Suppressor macrophage (primary cell): ENCODE results near the gene DOCK7.

Experiments
- DNase-seq, 4 experiments: peaks; one replicate each; pipeline ENCODE4 v3.0.0-alpha.2; 2020 to 2022

DOCK7 gene

DNA sequence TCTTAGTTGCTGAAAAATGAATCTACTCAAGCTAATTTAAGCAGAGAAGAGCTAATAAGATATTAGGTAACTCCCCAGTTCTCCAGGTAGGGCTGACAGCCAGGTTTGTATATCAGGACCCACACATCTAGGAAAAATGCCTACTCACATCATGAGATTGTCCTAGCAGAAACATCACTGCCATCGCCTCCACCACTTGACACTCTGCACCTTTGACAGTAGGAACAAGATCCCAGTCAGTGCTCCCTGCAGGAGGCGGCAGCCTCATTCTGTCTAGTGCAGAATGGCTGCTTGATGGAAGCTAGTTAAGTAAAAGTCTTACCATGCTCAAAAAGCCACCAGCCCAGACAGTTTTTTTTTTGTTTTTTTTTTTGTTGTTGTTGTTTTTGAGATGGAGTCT lies 282.9 kb downstream of the DOCK7 start:
- no peak for DNase-seq
